WTC11 (cell line): ENCODE data around the gene AGPS.

Experiments used
- CTCF ChIP-seq: fragments of 200-600 bp; IDR thresholded peaks from 2 replicates; pipeline ENCODE4 v1.8.0; 2022; ENCODE audit warnings: antibody characterized with exemption
- FOXJ3 ChIP-seq: sonication (generic); formaldehyde crosslinking; IDR thresholded peaks from 2 replicates; pipeline ENCODE4 v1.9.0; 2021; ENCODE audit warnings: missing genetic modification reagents, mild to moderate bottlenecking, borderline replicate concordance
- SOX15 ChIP-seq: fragments of 250-450 bp; sonication (Bioruptor Pico); IDR thresholded peaks from 2 replicates; pipeline ENCODE4 v1.9.0; 2021; ENCODE audit warnings: mild to moderate bottlenecking
- SP1 ChIP-seq: sonication (generic); formaldehyde crosslinking; conservative IDR thresholded peaks from 2 replicates; pipeline ENCODE4 v1.8.1; 2022; ENCODE audit warnings: missing genetic modification reagents
- ZNF416 ChIP-seq: fragments of 250-450 bp; sonication (Bioruptor Pico); IDR thresholded peaks from 2 replicates; pipeline ENCODE4 v1.9.0; 2021; ENCODE audit warnings: mild to moderate bottlenecking, inconsistent platforms

- TF ChIP-seq SP1 (no peak), CTCF (no peak), FOXJ3 (CRISPR knock-in tag) (no peak), SOX15 (CRISPR knock-in tag) (no peak), ZNF416 (CRISPR knock-in tag) (no peak)
Observed at GRCh38 chr2:177540283-177540682, 147.7 kb downstream of the AGPS start.
